Endothelial cell of umbilical vein (primary cell): ENCODE data around the gene APLP2.

Experiments used
- CTCF ChIP-seq, 2 donors: IDR thresholded peaks; 1 replicate in 1 of 2; 2 replicates in 1 of 2; pipeline ENCODE4 v1.5.1; 2011; ENCODE audit warnings: low read length in 2 of 2, mild to moderate bottlenecking in 2 of 2, moderate library complexity in 2 of 2, control low read depth in 1 of 2, inconsistent platforms in 1 of 2, low read depth in 1 of 2; ENCODE audit not compliant: insufficient read depth in 1 of 2; ENCODE audit errors: extremely low read depth in 1 of 2
- FOS ChIP-seq: IDR thresholded peaks from 2 replicates; pipeline ENCODE4 v1.6.1; 2011; ENCODE audit warnings: mild to moderate bottlenecking, low read length, moderate library complexity, borderline replicate concordance; ENCODE audit not compliant: insufficient read depth
- JUN ChIP-seq: IDR thresholded peaks from 2 replicates; pipeline ENCODE4 v1.6.1; 2011; ENCODE audit warnings: borderline replicate concordance, low read depth; ENCODE audit not compliant: insufficient read length, insufficient read depth
- POLR2AphosphoS5 ChIP-seq: IDR thresholded peaks from 2 replicates; pipeline ENCODE4 v1.6.1; 2012; ENCODE audit warnings: low read depth, mild to moderate bottlenecking, control low read depth, low read length, moderate library complexity; ENCODE audit not compliant: insufficient read depth

- no peak for TF ChIP-seq CTCF (IDR thresholded peaks at IDR 0.05; ENCODE audit: extremely low read depth in 1 of 2, insufficient read depth in 1 of 2, low read depth in 1 of 2, low read length in 2 of 2)
- TF ChIP-seq POLR2AphosphoS5: no peak
- TF ChIP-seq JUN: no peak
- TF ChIP-seq FOS: no peak
Measured at GRCh38 chr11:130096823-130097222, 27.1 kb downstream of the APLP2 start.
